ENCODE results near the gene KSR2. TPM values are rescaled to one million over a fixed set of nuclear protein-coding genes. Genes with fewer than 3 reads are reported as not detected.
A peak's percentile ranks its signal among the peaks of the same experiment; 100 is the strongest.

KSR2 gene
- total RNA-seq (ENCODE audit: low replicate concordance) = 0.30 and 0.59 TPM in 2 replicates

DNA sequence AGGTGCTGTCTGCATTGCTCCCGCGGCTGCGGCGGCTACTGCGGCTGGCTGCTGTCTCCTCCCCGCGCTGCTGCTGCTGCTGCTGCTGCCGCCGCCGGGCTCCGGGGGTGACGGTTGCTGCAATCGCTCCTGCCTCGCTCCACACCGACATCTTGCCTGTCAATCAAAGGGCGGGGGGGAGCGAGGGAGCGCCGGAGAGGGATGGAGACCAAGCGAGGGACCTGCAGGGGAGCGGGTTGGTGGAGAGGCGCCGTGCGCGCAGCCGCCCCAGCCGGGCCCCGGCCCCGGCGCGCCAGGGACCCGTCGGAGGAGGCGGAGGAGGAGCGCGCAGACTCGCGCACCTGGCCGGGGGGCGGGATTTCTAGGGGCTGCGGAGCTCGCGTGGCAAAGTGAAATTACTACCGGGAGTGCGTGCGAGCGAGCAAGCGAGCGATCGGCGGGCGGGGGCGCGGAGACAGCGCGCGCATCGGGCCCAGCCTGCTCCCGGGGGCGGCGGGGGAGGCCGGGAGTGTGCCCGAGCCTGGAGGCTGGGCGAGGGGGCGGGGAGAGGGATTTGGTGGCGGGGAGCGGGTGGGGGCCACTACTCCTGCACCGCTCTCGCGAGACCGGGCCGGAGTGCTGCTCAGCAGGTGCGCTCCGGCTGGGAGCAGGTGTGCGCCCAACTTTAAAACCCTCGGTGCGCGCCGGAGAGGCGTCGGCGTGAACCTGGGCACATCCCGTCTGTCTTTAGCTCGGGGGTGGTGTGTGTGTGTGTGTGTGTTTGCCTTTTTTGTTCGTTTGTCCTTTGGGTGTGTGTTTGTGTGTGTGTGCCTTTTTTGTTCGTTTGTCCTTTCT lies at the start of gene KSR2:
KSR2 (minus strand) TSS at position 165 of the 834 bp plus-strand sequence. CDS start 735 bp downstream, outside the sequence.
- DNase-seq (ENCODE audit: low spot score) = peak; percentile 94
- H3K9ac ChIP-seq = peak within 1 kb of the TSS; percentile 30
- peak within 1 kb of the TSS; percentile 99 for H3K4me2 ChIP-seq
- H3K27ac Mint-ChIP-seq = no peak within 1 kb of the TSS
- no peaks in the 10 kb centered on the region for H3K79me2 ChIP-seq (ENCODE audit: low read depth)
- H4K20me1 ChIP-seq (ENCODE audit: low read depth) = no peaks in the 10 kb centered on the region
- H3F3A ChIP-seq (ENCODE audit: low read depth) = peaks cover 22% of the 10 kb centered on the region
- peak within 1 kb of the TSS; percentile 89 for H3K4me3 Mint-ChIP-seq
- H3K27me3 Mint-ChIP-seq (ENCODE audit: insufficient read depth, low read depth) = peaks cover 38% of the 10 kb centered on the region
- H3K27ac ChIP-seq = no peak within 1 kb of the TSS
- no peaks in the 10 kb centered on the region for H3K36me3 ChIP-seq
- H3K9me3 Mint-ChIP-seq = peaks cover 18% of the 10 kb centered on the region
- peak; percentile 33 for TF ChIP-seq EZH2phosphoT487 (IDR thresholded peaks at IDR 0.05)
- no peak for TF ChIP-seq CTCF (IDR thresholded peaks at IDR 0.05)
- H3K9me3 ChIP-seq (ENCODE audit: low read depth) = no peaks in the 10 kb centered on the region
- H3K4me1 Mint-ChIP-seq = peaks cover 14% of the 10 kb centered on the region
- peak within 1 kb of the TSS; percentile 95 for H3K4me3 ChIP-seq
- H3K27me3 ChIP-seq = peaks cover 37% of the 10 kb centered on the region
- peaks cover 14% of the 10 kb centered on the region for H3K4me1 ChIP-seq
- H2AFZ ChIP-seq (replicated peaks) = peak within 1 kb of the TSS; percentile 96
- H3K36me3 Mint-ChIP-seq = no peaks in the 10 kb centered on the region

DNA sequence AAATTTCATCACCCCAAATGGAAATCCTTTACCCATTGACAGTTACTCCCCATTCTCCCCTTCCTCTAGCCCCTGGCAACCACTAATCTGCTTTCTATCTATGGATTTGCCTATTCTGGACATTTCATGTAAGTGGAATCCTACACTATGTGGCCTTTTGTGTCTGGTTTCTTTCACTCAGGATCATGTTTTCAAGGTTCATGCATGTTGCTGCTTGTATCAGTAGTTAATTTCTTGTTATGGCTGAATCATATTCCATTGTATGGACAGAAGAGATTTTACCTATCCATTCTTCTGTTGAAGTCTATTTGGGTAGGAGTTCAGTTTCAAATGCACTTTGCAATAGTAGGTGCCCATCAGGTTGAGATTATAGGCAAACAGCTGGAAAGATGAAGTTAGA lies 49.1 kb upstream of the KSR2 start:
- Histone ChIP-seq H3K27ac (no peak overlapping the region), H3K36me3 (no peaks in the 10 kb centered on the region), H3K4me1 (peaks cover 13% of the 10 kb centered on the region), H4K20me1 (ENCODE audit: low read depth) (peaks cover 11% of the 10 kb centered on the region), H3K27me3 (no peaks in the 10 kb centered on the region), H3K4me2 (peak overlapping the region; percentile 88), H3K9me3 (ENCODE audit: low read depth) (no peaks in the 10 kb centered on the region), H3K9ac (peak overlapping the region; percentile 85), H3K79me2 (ENCODE audit: low read depth) (peaks cover 24% of the 10 kb centered on the region), H3F3A (ENCODE audit: low read depth) (no peaks in the 10 kb centered on the region), H3K4me3 (peak overlapping the region; percentile 70), H2AFZ (replicated peaks) (no peak overlapping the region)
- Mint-ChIP-seq H3K36me3 (peaks cover 19% of the 10 kb centered on the region), H3K9me3 (no peaks in the 10 kb centered on the region), H3K27me3 (ENCODE audit: insufficient read depth, low read depth) (peaks cover 4% of the 10 kb centered on the region), H3K4me1 (peaks cover 31% of the 10 kb centered on the region), H3K4me3 (peak overlapping the region; percentile 91), H3K27ac (no peak overlapping the region)
- DNase-seq (ENCODE audit: low spot score) = no peak
- TF ChIP-seq EZH2 (IDR thresholded peaks at IDR 0.05) (no peak), EZH2phosphoT487 (IDR thresholded peaks at IDR 0.05) (no peak), CTCF (IDR thresholded peaks at IDR 0.05) (no peak)

DNA sequence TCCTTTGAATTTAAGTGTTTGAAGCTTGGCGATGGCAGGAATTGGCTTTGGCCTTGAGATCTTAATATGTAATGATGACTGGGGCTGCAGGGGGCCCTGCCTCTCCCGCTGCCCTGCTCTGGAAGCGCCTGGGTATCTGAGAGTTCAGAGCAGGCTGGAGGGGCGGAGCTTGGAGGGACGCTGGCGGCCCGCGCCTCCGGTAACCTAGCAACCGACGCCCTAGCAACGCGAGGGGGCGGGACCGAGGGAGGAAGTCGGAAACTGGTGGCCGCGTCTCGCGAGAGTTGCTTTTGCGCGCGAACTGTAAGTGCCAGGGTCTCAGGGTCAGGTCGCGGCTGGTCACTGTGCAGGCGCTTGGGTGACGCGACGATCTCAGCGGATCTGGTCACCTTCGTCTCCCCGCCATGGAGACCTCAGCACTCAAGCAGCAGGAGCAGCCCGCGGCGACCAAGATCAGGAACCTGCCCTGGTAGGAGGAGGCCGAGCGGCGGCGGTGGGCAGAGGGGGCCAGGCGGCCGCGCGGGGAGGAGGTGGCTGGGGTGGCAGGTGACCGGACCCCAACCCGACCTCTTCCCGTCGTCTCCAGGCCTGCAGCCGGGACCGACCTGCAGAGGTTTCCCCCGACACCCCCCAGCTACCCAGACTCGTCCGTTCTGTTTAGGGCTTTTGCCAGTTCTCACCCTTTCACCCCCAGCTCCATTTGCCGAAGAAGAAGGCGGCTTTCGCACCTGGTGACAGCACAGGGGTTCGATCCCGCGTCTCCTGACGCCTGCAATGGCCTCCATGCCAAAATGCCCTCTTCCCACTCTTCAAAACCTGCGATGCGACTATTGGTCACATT lies 47.9 kb upstream of the KSR2 start, which contains the start of gene RFC5:
RFC5 (plus strand) TSS at position 280 of the 841 bp plus-strand sequence; CDS start at position 405, 125 bp downstream.
- Histone ChIP-seq H3K36me3 (no peaks in the 10 kb centered on the region), H3K27ac (no peak within 1 kb of the TSS), H3K4me3 (peak within 1 kb of the TSS; percentile 70), H2AFZ (replicated peaks) (peak within 1 kb of the TSS; percentile 86), H3K27me3 (no peaks in the 10 kb centered on the region), H3K4me2 (peak within 1 kb of the TSS; percentile 88), H3K9ac (peak within 1 kb of the TSS; percentile 85), H4K20me1 (ENCODE audit: low read depth) (peaks cover 11% of the 10 kb centered on the region), H3K4me1 (peaks cover 13% of the 10 kb centered on the region), H3K79me2 (ENCODE audit: low read depth) (peaks cover 24% of the 10 kb centered on the region), H3F3A (ENCODE audit: low read depth) (no peaks in the 10 kb centered on the region), H3K9me3 (ENCODE audit: low read depth) (no peaks in the 10 kb centered on the region)
- peaks cover 31% of the 10 kb centered on the region for H3K4me1 Mint-ChIP-seq
- no peaks in the 10 kb centered on the region for H3K9me3 Mint-ChIP-seq
- H3K4me3 Mint-ChIP-seq = peak within 1 kb of the TSS; percentile 91
- peak; percentile 100 for DNase-seq (ENCODE audit: low spot score)
- TF ChIP-seq CTCF (IDR thresholded peaks at IDR 0.05) (no peak), EZH2 (IDR thresholded peaks at IDR 0.05) (no peak), EZH2phosphoT487 (IDR thresholded peaks at IDR 0.05) (no peak)
- peaks cover 4% of the 10 kb centered on the region for H3K27me3 Mint-ChIP-seq (ENCODE audit: insufficient read depth, low read depth)
- H3K27ac Mint-ChIP-seq = peak within 1 kb of the TSS; percentile 91
- H3K36me3 Mint-ChIP-seq = peaks cover 11% of the 10 kb centered on the region
